ENCODE results near the gene COL13A1.
A peak's percentile ranks its signal among the peaks of the same experiment; 100 is the strongest.

COL13A1 gene

DNA sequence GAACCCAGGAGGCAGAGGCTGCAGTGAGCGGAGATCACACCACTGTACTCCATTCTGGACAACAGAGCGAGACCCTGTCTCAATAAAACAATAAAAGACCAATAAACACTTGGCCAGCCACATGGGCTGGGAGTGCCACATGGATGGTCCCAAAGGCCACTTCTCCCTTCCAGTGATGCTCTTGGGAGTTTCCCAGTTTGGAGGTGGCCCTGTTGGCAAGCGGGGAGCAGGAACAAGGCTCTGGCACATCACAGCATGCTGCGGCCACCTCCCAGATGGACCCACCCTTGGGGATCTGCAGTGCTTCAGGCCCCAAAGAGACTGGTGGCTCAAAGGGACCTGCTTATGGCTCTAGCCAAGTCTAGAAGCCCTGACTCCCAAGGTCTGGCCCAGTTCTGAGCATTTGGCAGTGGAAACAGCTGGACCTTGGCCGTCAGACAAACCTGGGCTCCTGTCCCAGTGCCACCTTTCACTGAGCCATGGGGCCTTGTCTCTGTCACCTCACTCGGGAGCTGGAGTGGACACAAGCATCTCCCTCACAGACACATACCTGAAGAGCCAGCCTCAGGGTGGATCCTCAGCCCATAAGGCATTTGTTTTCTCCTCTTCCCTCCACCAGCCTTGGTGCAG, 91.7 kb downstream of the COL13A1 start:
- no peak for DNase-seq

DNA sequence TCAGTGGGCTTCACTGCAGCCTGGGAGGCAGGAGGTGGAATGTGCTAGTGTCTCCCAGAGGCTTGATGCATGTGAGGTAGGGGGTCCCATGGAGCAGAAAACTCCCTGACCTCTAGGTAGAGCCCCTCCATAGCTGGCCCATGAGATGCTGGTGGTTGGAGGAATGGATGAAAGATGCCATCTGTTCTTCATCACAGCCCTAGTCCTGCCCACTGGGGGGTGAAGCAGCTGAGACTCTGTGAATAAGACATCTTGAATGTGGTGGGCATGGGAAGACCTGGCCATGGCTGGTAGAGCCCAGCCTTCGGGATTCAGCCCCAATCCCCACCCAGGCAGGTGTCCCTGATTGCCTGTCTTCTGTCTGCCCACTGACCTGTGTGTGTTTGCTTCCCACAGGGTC, 92.5 kb downstream of the COL13A1 start:
- no peak for DNase-seq

- DNase-seq = no peak
These were observed 94.1 kb downstream of the COL13A1 start for GRCh38 chr10:69895759-69896158.

- DNase-seq = no peak
These were observed 95.0 kb downstream of the COL13A1 start for GRCh38 chr10:69896606-69897231.

DNA sequence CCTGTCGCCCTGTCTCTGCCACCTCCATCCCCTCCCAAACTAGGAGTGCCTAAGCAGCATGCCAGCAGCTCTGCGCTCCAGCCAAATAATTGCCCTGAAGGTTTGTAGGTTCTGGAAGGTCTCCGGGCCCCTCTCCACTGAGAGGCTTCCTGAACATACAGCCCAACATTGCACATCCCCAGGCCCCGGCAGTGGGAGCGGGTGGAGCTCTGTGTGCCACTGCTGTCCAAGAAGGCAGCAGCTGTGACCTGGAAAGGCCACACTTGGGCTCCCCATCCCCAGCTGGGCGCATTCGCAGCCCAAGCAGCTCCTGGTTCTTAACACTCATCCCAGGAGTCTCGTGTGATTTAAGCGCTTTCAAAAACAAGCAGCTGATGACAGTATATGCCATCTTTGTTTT, 95.7 kb downstream of the COL13A1 start:
- DNase-seq = no peak

DNA sequence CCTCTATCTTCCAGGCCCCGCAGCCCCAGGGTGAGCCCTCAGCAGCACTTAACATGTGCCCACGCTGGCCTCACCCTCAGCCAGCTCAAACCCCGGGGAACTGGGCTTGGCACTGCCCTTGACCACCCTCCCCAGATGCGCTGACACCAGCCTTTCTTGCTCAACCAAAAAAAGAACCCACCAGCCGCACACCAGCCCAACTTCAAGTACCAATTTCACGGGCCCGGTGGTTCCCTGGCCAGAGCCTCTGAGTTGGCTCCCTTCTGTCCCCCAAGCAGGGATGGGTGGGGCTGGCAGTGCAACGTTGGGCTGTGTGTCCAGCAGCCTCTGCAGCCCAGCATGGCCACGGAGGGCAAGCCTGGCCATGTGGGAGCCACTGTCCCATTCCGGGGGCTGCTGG, 96.3 kb downstream of the COL13A1 start:
- DNase-seq = no peak

- DNase-seq = no peak
These were observed 96.8 kb downstream of the COL13A1 start for GRCh38 chr10:69898524-69898923.

DNA sequence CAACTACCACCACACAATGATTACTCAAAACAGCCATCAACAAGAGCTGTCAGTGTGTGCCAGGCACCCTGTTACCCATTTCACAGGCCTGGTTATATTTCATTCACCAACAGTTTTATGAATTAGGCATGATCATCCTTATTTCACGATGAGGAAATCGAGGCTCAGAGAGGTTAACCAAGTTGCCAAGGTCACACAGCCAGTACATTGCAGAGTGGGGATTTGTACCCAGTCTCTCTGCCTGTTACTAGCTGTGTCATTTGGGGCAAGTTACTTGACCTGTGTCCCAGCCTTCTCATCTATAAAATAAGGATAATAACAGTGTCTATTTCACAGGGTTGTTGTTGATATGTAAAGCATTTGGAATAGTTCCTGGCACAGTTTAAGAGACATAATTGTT, 97.2 kb downstream of the COL13A1 start:
- DNase-seq = no peak

DNA sequence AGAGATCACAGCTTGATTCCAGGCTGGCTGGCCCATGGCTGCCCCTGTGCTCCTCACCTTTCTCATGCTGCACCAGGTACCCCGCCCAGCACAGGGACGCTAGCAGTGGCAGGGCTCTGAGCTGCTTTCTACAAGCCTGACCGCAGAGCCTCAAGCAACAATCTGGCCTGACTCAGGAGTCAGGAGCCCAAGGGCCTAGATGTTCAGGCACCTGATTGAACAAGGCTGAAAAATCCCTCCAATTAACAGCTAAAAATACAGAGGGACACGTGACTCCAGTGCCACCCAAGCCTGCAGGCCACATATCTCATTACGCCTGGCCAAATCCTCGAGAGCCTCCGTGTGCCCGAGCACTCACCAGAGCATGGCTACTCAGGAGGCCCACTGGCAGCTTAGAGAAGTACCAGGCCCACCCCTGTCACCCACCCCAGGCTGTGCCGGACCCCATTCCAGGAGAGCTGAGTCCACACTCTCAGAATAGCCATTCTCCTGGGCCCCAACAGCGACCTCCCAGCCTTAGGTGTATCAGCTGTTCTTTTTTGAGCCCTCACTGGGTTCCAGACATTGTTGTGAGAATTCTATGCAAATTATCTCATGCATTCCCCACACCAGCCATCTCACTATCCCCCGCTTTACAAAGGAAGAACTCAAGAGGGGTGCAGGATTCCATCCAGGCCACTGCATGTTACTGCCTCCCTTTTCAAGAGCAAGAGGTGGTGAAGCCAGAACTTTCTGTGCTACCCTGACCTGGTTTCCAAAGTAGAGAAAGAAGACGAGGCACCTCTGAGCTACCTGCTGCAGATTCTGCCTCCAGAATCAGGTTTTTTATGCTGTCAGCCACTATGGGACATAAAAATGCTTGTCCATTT, 98.3 kb downstream of the COL13A1 start:
- no peak for DNase-seq

GRCh38 chr10:69901022-69901421, 99.3 kb downstream of the COL13A1 start:
- no peak for DNase-seq

- peak; percentile 26 for DNase-seq
These were observed 100.2 kb downstream of the COL13A1 start for GRCh38 chr10:69901628-69902505.

- no peak for DNase-seq
These were observed 101.3 kb downstream of the COL13A1 start for GRCh38 chr10:69902835-69903535.

GRCh38 chr10:69904533-69904932, 102.8 kb downstream of the COL13A1 start:
- DNase-seq = no peak

GRCh38 chr10:69906425-69906824, 104.7 kb downstream of the COL13A1 start:
- no peak for DNase-seq

- no peak for DNase-seq
These were observed 105.8 kb downstream of the COL13A1 start for GRCh38 chr10:69907517-69907916.

DNA sequence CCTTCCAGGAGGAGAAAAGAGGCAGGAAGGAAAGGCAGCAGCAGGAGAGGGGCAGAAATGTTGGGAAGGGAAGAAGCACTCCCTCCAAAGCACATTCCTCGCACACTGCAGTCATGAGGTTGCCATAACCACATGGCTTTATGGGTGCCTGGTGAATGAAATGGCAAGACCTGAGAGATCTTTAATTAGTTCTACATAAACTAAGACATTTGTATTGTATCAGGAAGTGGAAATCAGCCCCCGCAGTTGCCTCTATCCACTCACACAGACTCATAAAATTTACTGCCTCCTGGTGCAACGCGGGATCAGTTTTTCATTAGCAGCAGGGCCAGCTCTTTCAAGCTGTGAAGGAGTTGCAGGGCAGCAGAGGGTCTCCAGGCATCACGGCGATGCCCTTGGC, 106.4 kb downstream of the COL13A1 start:
- DNase-seq = no peak

DNA sequence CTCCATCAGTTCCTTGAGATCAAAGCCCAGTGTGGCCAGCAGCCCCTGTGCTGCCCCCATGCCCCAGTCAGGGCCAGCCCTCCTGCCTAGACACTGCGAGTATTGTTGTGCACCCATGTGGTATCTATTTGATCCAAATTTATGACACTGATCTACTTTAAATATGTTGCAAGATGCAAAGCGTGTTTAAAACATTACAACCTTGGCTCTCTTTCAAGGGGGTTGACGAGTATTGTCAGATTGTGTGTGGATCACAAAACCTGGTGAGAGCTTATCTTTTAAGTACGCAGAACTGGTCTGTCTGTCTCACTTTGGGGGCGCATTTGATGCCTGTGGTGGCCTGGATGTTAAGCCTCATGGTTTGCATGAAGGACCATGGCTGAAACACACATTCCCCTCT, 108.9 kb downstream of the COL13A1 start:
- no peak for DNase-seq

- DNase-seq = no peak
These were observed 110.2 kb downstream of the COL13A1 start for GRCh38 chr10:69911613-69912528.

DNA sequence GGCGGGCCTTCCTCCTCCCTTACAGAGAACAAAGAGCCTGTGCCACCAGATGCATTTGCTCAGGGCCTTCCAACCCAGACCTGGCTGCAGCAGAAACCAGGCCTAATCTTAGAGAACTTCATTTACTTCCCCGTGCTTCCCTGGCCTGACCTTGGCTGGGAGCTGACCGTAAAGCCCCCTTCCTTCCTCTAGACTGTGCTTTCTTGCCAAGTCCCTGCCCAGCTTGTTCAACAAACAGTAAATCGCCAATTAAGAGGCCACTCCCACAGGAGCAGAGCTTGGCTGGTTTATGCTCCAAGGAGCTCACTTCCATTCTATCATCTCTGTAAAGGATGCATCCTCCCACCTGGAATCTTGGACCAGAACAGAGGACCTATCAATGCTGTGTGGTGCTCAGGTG, 110.9 kb downstream of the COL13A1 start:
- no peak for DNase-seq

- DNase-seq = no peak
These were observed 112.1 kb downstream of the COL13A1 start for GRCh38 chr10:69913606-69914382.

Data from DMS153 (cell line).